NCI-H2107 (cell line): ENCODE results near the gene TRAPPC10.

ENCODE experiments used
- DNase-seq: peaks from one replicate; lab custom pipeline; 2025; lab: John Stamatoyannopoulos, UW

Gene TRAPPC10

DNA sequence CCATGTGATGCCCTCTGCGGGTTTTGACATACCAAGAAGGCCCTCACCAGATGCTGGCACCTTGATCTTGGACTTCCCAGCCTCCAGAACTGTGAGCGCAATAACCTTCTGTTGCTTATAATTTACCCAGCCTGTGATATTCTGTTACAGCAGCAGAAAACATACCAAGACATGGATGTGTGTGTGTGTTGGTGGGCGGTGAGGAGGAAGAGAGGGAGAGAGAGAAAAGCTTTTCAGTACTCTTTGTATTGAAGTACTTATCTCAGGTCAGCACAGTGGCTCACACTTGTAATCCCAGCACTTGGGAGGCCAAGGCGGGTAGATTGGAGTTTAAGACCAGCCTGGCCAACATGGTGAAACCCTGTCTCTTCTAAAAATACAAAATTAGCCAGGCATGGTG, 23.1 kb downstream of the TRAPPC10 start:
- DNase-seq = no peak

DNA sequence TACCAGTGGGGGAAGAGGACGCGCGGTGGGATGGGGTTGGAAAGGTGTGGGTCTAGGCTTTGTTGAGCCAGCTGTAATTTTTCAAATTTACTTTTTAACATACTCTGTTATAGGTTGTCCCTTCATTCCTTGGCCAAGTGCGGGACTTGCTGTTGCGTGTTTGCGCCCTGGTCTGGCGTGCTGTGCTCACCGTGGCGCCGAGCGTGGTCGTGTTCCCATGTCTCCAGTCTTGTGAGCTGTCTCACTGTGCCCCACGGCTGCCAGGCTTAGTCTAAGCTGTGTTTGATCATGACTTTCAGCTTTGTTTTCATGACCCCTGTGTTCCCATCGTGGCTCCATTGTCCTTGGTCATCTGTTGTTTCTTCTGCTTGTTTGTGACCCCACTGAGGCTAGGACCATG, 26.0 kb downstream of the TRAPPC10 start:
- no peak for DNase-seq

DNA sequence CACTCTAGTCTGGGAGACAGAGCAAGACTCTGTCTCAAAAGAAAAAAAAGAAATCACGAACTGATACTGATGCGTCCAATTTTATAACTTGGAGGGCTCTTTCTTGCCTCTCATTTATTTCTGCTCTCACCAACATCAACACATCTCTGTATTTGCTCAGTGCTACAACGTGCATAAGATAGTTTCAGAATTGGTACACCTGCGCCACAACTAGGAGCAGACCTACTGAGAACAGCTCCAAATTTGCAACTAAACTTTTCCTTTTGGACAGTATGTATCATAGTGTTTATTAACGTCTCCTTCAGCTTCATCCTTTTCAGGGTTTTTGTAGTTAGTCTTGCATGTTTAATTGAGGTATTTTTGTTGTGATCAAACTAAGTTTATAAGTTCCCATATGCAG, 27.7 kb downstream of the TRAPPC10 start:
- DNase-seq = no peak

DNA sequence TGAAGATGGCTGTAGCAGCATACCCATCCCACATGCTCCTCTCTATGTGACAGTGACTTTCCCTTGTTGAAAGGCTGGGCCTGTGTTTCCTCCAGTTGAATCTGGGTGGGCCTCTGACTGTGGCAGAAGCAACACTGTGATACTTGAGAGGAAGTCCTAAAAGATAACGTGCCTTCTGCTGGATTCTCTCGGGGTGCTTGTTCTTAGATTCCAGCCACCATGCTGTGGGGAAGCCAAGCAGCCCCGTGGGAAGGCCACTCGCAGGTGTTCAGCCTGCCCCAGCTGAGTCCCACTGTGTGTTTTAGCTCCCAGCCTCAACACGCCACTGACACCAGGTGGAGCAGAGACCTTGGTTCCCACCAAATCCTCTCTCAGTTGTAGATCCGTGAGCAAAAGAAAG, 31.5 kb downstream of the TRAPPC10 start:
- DNase-seq = no peak

DNA sequence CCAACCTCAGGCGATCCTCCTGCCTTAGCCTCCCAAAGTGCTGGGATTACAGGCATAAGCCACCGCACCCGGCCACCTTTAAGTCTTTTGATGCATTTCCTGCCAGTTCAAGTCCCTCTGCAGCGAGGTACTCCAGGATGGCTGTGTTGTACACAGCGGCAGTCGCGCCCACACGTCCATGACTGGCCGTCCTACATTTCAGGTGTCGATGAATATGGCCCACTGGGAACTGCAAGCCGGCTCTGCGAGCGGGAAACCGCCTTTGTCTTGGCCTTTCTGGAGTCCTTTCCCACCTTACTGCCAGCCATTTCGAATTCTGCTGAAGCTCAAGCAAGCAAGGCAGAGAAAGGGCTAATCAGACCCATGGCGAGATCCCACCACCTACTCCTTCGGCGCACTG, 34.6 kb downstream of the TRAPPC10 start:
- DNase-seq = no peak

DNA sequence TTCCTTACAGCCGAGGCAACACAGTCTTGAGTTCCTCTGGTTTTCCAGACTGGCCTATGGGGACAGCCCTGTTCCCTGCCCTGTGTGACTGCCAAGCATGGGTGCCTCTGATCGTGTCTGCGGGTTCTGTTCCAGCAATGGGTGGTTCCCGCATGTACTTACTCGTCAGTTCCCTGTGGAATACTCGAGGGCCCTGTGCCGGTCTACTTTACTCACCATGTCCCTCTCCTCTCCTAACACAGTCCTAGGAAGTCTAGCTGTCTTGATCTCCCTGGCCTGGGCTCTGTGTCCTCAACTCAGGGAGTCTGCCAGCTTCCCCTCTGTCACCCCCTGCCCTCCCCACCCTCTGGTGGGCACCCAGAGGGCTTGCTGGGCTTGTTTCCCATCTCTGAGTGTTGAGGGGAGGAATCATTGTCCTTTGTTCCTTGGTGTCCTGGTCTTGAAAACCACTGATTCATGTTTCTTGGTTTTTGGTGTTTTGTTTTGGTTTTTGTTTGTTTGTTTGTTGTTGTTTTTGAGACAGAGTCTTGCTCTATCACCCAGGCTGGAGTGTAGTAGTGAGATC, 36.0 kb downstream of the TRAPPC10 start:
- DNase-seq = no peak

DNA sequence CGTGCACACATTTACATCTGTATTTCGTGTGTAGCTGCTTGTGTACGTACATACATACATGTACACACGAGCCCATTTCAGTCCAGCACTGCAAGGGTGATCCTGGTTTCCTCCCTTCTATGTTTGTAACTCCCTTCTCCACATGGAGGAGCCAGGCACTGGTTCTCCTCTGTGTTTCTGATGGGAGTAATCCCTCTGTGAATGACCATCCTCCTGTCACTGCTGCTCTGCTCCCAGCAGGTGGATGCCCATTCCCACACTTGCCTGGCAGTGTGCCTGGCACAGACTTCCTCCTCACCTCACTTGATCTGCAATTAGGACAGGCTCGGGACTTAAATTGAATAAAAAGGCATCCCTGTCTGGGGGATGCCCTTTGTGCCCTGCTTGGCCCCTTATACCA, 37.1 kb downstream of the TRAPPC10 start:
- no peak for DNase-seq

DNA sequence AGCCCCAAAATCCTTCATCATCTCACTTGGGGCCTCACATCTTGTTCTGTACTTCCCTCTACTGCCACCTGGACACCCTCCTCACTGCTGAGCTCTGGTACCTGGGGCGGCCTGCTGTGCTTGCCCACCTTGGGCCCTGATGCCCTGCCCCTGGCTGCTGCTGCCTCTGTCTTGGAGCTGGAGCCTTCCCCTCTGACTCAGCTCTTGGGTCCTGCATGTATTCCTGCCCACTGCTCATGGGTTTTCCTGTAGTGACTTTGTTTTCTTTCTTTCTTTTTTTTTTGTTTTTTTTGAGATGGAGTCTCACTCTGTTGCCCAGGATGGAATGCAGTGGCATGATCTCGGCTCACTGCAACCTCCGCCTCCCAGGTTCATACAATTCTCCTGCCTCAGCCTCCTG, 37.5 kb downstream of the TRAPPC10 start:
- no peak for DNase-seq

DNA sequence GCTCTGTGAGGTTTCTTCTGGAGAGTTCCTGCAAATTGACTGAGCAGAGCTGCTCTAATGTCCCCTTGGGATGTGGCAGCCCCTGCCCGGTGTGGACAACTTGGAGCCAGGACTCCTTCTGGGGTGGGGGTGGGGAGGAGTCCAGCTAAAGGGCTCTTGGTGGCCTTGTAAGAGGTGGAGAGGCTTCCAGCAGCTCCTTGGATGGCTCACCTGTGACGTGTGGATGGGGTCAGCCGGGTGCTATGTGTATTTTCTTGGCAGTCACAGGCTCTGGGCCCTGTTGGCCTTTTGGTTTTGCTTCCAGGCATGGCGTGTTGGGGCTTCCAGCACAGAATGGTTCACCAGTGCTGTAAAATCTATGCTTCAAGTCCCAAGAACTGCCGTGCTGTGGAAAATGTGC, 38.2 kb downstream of the TRAPPC10 start:
- no peak for DNase-seq

DNA sequence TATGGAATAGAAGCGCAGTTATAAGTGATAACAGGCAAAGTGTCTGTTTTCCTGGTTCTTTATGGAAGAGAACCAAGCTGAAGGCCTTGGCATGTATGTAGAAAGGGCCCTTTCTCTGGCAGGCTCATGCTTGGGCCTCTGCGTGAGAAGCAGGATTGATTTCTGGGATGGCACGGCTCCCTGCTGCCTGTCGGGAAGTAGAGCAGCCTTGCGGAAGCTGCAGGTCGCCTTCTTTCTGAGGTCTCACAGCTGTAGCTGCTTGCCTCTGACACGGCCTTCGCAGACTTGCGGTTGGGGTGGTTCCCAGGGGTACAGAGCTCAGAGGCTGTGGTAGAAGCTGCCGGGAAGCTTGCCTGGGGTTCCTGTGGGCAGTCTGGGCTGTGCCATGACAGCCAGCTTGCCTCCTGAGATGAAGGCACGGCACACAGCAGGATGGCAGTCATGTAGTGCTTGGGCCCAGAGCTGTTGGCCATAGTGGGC, 39.4 kb downstream of the TRAPPC10 start:
- no peak for DNase-seq

DNA sequence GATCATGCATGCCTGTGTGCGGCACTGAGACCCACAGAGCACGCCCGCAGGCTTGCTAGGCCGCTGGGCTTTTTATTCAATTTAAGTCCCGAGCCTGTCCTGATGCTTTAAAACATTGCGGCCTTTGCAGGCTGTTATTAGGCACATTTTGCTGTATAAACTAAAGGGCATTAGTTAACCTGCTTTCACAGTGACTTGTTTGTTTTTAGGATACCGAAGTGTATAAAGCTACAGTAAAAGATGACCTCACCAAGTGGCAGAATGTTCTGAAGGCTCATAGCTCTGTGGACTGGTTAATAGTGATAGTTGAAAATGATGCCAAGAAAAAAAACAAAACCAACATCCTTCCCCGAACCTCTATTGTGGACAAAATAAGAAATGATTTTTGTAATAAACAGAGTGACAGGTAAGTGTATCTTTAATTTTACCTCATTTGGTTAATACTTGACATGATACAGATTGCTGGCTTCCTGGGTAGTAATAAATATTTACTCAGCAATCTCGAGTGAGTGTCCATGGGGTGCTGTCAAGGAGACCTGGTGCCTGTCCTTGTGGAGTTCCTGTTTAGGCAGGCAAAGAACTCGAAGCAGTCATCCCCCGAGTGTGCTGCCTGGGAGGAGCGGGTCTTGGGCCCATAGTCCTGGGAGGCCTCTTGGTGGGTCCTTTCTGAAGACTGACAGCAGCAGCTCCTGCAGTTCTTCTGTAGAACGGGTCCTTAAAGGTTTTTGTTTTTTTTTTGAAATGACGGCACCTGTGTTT, 40.1 kb downstream of the TRAPPC10 start:
- no peak for DNase-seq

DNA sequence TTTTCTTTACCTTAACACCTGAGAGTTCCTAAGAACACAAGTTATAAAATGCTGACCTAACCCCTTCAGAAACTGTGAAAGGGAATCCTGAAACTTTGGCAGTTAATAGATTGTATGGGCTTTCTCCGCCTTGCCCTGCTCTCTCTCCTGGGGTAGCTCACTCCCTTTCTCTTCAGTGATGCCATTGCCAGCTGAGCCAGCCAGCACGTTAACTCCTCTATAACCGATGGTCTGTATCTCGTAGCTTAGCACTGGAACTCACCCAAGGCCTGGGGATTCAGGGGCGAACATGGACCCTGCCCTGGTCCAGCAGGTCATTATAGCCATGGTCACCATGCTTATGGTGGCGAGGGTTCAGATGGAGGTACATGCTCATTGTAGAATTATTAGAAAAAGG, 40.7 kb downstream of the TRAPPC10 start:
- no peak for DNase-seq

DNA sequence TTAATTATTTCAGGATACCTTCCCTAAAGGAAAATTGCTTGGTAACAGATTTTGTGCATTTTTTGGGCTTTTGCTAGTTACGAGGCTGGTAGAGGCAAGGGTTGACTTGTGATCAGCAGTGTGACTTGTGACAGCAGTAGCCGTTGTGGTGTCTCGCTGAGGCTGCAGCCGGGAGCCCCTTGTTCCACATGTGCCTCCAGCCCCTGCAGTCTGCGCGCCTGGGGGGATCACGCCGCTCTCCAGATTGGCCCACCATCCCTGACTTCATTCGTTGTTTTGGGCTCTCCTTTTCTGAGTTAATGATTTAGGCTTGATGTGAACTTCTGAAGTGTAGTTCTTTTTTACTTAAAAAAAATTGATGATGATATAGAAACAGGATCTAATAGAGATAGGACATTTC, 41.5 kb downstream of the TRAPPC10 start:
- DNase-seq = no peak

DNA sequence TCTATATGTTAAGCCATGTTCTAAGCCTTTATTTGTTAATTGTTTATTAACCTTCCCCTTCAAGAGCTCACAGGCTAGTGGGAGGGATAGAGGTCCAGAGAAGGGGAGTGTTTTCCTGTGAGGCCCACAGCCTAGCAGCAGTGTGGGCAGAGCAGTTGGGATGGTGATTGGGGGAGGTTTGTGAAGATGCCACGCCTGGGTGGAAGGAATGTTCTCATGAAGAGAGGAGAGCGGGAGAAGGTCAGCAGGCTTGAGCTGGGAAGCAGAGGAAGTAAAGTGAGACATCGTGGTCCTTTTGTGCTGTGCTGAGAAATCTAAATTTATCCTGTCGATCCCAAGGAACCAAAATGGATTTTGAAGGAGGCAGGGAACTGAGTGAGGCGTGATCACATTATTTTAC, 42.6 kb downstream of the TRAPPC10 start:
- no peak for DNase-seq

DNA sequence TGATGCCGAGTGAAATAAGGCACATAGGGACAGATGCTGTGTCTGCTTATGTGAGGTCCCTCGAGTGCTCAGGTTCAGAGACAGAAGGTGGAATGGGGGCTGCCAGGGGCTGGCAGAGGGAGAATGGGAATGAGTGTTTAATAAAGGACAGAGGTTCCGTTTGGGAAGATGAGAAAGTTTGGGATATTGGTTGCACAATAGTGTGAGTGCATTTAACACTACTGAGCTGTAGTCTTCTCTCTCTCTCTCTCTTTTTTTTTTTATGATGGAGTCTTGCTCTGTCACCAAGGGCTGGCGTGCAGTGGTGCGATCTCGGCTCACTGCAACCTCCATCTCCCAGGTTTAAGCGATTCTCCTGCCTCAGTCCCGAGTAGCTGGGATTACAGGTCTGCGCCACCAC, 44.9 kb downstream of the TRAPPC10 start:
- no peak for DNase-seq

DNA sequence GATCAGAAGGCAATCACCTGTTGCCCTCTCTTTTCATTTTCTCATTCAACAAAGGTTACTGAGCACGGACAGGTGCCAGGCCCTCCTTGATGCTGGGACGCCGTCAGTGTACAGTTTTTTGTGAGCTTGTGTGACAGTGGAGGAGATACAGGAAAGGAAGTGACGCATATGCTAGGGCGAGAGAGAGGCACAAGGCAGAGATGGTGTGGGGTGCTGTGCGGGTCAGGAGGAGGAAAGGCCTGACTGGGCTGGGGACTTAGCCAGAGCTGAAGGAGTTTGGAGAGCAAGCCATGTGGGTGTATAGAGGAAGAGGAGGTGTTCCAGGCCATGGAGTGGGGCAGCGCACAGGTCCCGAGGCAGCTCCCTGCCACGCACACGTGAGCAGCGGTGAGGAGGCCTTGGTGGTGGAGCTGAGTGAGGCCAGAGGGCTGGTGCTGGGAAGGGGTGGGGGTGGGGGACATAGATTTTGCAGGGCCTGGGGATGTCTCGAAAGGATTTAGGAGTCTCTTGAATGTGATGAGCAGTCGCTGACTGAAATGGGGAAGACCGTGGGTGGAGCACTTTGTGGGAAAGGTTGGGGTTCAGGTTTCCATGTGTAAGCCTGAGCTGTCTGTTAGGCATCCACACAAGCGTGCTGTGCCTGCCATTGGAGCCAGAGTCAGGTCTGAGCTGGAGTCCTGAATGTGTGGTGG, 46.0 kb downstream of the TRAPPC10 start:
- no peak for DNase-seq

DNA sequence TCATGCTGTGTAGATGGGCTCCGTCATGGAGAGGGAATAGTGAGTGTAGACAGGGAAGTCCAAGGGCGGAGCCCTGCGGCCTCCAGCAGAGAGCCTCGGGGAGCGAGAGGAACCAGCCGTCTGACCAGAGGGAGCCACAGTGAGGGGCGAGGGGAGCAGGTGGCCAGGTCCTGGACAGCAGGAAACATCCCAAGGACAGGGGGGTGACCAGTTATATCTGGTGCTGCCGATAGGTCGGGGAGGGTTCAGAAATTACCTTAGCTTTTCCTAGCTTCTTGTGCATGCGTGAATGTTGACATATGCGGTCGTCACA, 46.5 kb downstream of the TRAPPC10 start:
- no peak for DNase-seq

DNA sequence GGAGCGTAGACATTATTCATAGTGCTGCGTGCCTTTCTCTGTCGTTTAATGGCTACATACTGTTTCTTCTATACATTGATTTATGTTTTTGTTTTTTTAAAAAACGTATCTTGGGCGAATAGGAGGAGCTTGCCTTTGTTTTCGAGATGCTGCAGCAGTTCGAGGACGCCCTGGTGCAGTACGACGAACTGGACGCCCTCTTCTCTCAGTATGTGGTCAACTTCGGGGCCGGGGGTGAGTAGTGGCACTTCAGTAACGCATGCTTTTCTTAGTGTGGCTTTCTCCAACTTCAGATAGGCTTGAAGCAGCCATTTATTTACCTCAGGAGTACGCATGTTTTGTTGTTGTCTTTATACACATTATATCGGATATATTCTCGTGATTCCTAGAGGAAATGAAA, 46.9 kb downstream of the TRAPPC10 start:
- no peak for DNase-seq

DNA sequence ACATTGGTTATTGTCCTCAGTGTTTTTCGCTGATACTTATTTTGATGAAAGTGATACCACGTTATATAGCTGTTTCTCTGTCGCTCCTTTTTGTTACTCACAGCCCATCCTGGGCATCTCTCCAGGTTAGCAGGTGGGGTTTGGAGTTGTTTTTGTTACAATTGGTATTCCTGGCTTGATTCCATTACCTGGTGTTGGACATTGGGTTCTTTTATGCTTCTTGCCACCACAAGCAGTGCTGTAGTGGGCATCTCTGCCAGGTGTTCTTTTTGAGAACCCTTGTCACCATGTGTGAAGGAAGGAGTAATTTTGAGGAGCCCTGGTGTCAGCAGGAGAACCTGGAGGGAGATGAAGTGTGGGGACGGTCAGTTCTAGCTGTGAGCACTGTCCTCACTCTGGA, 47.6 kb downstream of the TRAPPC10 start:
- DNase-seq = no peak

DNA sequence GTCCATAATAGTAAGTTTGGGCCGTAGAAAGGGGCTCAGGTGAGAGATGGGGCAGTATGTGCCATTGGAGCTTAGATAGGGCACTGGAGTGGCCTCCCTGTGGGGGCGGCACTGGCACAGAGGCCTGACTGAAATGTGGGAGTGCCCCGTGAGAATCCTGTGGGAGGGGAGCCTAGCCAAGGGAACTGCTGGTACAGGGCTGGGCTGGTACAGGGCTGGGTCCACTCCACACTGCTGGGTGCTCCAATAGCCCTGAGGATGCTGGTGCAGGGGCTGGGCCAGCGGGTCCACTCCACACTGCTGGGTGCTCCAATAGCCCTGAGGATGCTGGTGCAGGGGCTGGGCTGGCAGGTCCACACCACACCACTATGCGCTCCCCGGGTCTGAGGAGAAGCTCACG, 50.3 kb downstream of the TRAPPC10 start:
- no peak for DNase-seq

DNA sequence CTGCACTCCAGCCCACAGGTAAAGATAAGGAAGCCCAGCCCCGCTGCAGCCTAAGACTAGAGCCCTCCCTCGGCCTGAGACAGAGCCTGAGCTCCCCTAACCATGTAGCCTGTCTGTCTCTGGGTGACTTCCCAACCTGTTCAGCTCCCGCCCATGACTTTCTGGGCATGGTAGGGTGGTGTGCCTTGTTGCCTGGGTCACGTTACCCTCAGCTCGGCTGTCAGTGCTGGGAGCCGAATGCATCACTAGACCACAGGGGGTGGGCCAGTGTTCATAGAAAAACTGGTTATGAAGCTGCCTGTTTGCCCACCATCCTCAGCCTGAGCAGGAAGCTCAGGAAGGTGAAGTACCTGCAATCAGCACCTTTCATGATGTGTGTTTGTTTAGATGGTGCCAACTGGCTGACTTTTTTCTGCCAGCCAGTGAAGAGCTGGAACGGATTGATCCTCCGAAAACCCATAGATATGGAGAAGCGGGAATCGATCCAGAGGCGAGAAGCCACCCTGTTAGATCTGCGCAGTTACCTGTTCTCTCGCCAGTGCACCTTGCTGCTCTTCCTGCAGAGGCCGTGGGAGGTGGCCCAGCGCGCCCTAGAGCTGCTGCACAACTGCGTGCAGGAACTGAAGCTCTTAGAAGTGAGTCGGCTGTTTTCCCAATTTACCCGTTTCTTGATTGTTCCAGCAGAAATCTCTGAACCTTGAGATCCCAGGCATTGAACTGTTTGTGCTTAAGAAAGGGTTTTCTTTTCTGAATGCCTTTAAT, 51.2 kb downstream of the TRAPPC10 start:
- no peak for DNase-seq

DNA sequence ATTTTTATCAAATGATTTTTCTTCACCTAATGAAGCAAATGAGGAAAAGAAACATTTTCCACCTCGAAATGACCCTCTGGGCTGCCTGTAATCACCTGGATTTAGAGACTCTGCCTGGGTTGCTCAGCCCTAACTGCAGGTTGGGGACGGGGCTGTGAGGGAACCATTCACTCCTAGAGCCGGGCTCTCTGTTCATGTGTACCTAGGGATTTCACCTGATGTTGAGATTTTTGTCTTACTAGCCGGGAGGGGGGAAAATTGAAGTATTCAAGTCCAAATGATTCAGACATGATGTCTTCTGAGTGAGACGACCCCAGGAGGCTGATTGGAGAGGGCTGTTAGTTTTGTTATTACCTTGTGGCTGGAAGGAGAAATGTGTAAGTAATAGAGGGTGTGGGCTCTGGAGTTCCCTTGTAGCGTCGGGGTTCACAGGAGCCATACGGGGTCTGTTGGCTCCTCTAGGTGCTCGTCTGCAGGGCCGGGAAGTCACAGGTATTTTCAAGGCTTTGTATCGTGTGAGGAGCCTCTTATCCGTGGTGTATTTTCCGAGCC, 52.8 kb downstream of the TRAPPC10 start:
- DNase-seq = no peak

DNA sequence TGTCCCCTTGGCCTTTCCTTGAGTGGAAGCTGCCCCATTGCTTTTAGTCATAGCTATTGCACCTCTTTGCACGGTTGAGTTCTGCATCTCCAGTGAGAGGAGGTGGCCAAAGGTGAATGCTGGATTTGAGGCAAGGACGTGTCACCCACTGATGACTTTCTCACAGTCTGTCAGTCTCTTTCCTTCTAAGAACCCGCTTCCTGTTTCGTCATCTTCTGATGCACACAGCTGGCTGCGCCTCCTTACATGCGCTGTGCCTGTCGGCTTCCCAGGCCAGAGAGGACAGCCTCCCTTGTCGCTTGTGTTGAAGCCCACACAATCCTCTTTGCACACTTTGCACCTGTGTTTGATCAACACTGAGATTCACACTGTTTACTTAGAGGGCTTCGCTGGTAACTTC, 53.3 kb downstream of the TRAPPC10 start:
- no peak for DNase-seq
